Measurements from ENCODE around the gene ETFA. TPM values are rescaled to one million over a fixed set of nuclear protein-coding genes. Genes with fewer than 3 reads are reported as not detected.
A peak's percentile ranks its signal among the peaks of the same experiment; 100 is the strongest.

The ETFA gene
- total and polyA plus RNA-seq, 9 of the 15 experiments (the other 6 are each of a cell fraction or from before 2014, with no cell fraction given), result 130 to 543 (median 232) TPM

- TF ChIP-seq ZNF592 (IDR thresholded peaks at IDR 0.05), result 0 out of 2 replicates have a peak, but pooled peaks have one; percentile 3
- TF ChIP-seq YY1 (IDR thresholded peaks at IDR 0.05; ENCODE audit: borderline replicate concordance in 1 of 3, control insufficient read depth in 1 of 3, extremely low read depth in 1 of 3, insufficient read depth in 3 of 3, insufficient read length in 1 of 3, insufficient replicate concordance in 2 of 3, low read depth in 1 of 3, low read length in 2 of 3), result peak in 1 of 3 experiments; percentile 10
- TF ChIP-seq SAP30 (IDR thresholded peaks at IDR 0.05; ENCODE audit: borderline replicate concordance, insufficient read depth, low read depth, low read length, poor library complexity, severe bottlenecking), result peak; percentile 46
- TF ChIP-seq HLTF (IDR thresholded peaks at IDR 0.05), result peak; percentile 77; the same call in 1 of the 2 replicates
- 0 out of 2 replicates have a peak, but pooled peaks have one; percentile 25 for TF ChIP-seq NFATC3 (IDR thresholded peaks at IDR 0.05)
- peak in 1 of 2 experiments; percentile 29 for TF ChIP-seq AFF1 (IDR thresholded peaks at IDR 0.05; ENCODE audit: low read depth in 1 of 2, partially characterized antibody in 2 of 2)
- TF ChIP-seq RCOR1 (IDR thresholded peaks at IDR 0.05; ENCODE audit: borderline replicate concordance in 1 of 2, low read depth in 2 of 2, low read length in 2 of 2), result peak in 1 of 2 experiments; percentile 57; a peak in 1 of 4 replicates
- TF ChIP-seq SUPT5H (IDR thresholded peaks at IDR 0.05), result peak; percentile 22; the same call in 1 of the 2 replicates
- peak; percentile 4; the same call in 1 of the 2 replicates for TF ChIP-seq GABPB1 (CRISPR knock-in tag; IDR thresholded peaks at IDR 0.05)
- TF ChIP-seq RERE (CRISPR knock-in tag; IDR thresholded peaks at IDR 0.05; ENCODE audit: borderline replicate concordance), result no peak
Observed at GRCh38 chr15:76335307-76336253, 24.3 kb upstream of the ETFA start (continued).
